Stimulated activated CD4-positive, alpha-beta T cell treated with anti-CD3 and anti-CD28 coated beads, Interleukin-12 subunit alpha, Interleukin-12 subunit beta, amount 100 ng/mL, for 24 hours (primary cell): ENCODE results near the gene GUCA1A.

ENCODE experiments used
- DNase-seq, 2 experiments: peaks; one replicate each; pipeline ENCODE4 v3.0.0-alpha.2; 2020; ENCODE audit warnings: low read depth in 2 of 2

Gene GUCA1A

DNA sequence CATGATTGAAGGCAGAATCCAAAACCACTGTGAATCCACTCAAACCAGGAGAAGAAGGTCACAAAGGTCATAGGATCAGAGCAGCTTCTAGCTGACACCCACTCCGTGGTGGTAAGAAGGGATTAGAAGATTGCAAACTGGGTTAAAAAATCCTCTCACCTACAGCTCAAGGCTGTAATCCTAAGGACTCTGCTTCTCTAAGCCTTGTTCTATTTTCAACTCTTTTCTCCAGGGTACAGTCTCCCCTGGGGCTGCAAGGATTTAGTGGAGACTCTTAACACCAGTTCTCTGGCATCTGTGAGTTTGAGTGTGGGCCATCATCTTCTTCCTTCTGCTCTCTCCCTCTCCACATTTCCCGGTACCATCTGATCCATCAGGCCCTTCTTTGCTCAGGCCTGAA lies at the start of gene GUCA1A:
Gene GUCA1A (plus strand): TSS at position 264 of the 400 bp plus-strand sequence. CDS start 250 bp downstream, outside the sequence.
- DNase-seq, result no peak

DNA sequence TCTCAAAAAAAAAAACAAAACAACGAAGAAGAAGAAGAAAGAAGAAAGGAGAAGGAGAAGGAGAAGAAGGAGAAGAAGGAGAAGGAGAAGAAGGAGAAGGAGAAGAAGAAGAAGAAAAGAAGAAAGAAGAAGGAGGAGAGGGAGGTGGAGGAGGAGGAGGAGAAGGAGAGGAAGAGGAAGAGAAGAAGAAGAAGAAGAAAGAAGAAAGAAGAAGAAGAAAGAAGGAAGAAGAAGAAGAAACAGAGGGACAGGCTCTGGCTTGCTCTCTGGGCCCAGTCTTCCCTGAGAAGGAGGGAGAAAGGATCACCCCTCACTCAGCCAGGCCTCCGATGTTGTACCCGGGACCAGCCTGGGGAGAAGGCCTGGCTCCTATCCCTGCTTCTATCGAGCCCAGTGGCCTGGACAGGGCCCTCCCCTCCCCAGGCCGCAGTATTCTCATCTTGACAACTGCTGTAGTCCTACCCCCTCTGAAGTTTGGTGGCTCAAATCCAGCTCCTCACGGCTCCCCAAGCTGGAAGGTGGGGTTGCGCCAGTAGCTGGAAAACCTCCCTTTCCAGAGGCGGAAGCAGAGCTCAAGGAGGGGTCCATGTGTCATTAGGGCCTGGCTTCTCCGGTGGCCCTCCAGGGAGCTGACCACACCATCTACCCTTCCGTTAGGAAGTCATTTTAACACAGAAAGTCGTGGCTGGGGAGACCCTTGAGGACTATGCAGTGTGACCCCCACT lies 49.6 kb upstream of the GUCA1A start:
- DNase-seq, result no peak

- no peak for DNase-seq
These were observed 48.8 kb upstream of the GUCA1A start for GRCh38 chr6:42124223-42124836.

GRCh38 chr6:42125231-42125630 lies 47.9 kb upstream of the GUCA1A start:
- no peak for DNase-seq

GRCh38 chr6:42125663-42126062 lies 47.5 kb upstream of the GUCA1A start:
- no peak for DNase-seq

DNA sequence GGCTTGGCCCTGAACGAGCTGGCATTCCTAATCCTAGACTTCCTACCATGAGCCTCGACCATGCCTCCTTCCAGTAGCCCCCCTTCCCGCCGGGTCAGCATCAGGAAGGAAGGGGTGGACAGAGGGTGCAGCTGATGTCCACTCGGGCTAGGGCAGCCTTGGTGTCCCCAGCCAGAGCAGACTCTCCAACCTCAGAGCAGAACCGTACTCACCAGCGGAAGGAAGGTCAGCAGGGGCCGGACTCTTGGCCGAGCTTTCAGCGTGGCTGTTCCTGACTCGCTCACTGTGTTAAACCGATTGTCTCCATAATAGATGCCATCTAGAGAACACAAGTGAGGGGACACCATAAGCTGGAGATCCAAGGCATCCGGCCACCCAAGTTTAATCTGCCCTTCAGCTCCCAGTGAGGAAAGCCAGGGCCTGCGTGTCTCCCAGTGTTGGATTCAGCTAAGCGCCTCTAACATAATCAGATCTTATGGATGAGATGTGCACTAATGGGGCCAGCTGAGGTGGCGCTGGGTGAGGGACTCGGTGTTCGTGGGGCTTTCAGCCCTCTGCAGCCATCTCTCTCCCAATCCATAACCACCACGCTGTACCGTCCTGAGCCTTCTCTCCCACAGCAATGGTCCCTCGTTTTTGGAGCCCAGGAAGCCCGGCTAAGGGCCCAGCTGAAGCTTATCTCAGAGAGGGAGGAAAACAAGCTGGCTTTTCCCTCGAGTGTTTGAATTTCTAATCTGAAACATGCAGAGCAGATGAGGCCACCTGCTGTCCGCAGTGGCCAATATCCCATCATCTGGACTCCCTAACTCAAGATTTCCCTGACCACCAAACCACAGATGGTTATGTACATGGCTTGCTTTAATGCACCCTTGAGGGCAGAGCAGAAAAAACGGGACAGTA lies 44.5 kb upstream of the GUCA1A start:
- DNase-seq, result no peak

GRCh38 chr6:42129360-42129676 lies 43.8 kb upstream of the GUCA1A start:
- DNase-seq, result no peak

GRCh38 chr6:42131531-42131930 lies 41.6 kb upstream of the GUCA1A start:
- no peak for DNase-seq

- DNase-seq, result no peak
These were observed 39.2 kb upstream of the GUCA1A start for GRCh38 chr6:42133926-42134325.

- DNase-seq, result no peak
These were observed 38.0 kb upstream of the GUCA1A start for GRCh38 chr6:42135161-42135560.

DNA sequence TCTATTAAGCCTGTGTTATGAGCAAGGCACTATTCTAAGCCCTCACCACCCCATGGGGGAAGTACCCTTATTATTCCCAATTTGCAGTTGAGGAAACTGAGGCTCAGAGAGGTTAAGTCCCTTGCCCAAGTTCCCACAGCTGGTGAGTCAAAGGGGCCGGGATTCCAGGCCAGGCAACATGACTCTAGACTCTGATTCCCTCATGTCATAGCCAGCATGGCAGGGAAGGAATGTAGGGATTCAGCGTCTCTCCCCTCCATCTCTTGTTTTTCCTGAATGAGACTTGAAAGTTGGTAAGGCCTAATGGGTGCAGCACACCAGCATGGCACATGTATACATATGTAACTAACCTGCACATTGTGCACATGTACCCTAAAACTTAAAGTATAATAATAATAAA lies 37.4 kb upstream of the GUCA1A start:
- no peak for DNase-seq

GRCh38 chr6:42136508-42137193 lies 36.5 kb upstream of the GUCA1A start:
- DNase-seq, result peak in 1 of 2 experiments; percentile 16

DNA sequence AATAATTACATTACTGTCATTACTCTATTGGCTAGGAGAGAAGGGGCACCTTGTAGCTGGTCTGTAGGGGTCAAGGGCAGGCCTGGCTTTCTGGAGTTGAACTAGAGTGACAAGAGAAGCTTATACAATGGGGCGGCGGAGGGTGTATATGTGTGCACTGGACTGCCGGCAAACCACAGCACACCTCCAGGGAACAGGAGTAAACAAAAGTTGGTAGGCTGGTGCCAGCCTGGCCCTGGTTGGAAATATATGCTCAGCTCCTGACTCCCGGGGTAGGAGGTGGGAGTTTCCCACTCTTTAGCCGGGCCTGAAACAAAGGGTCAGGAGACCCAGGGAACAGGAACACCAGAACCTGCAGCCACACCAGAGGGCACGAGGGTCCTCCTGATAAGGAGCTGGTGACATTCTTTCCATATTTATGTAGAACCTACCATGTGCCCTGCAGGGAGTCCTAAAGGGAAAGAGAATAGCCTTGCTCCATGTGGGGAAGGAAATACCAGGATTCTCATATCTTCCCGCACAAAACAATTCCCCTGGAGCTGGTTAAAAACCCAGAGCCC lies 35.9 kb upstream of the GUCA1A start:
- DNase-seq, result no peak

DNA sequence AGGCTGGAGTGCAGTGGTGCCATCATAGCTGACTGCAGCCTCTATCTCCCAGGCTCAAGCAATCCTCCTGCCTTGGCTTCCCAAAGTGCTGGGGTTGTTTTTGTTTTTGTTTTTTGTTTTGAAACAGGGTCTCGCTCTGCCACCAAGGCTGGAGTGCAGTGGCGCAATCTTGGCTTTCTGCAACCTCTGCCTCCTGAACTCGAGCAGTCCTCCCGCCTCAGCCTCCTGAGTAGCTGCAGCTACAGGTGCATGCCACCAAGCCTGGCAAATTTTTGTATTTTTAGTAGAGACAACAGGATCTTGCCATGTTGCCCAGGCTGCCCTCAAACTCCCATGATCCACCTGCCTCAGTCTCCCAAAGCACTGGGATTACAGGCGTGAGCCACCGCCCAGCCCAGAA lies 35.0 kb upstream of the GUCA1A start:
- no peak for DNase-seq

GRCh38 chr6:42138630-42139619 lies 34.2 kb upstream of the GUCA1A start:
- no peak for DNase-seq

DNA sequence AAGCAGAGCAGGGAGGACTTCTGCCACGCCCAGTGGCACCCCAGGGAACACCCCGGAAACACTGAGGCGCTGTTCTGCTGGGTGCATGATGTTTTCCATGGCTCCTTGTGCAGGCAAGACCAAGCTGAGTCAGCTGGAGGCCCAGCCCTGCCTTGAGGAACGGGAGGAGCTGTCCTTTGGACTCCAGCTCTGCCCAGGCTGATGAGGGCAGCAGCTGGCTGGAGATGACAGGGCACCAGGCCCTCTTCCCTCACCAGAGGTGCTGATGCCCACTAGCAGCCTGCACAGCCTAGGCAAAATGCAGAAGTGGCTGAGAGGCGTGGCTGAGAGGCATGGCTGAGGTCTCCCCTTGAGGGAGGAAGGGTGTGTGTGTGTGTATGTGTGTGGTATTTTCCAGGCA lies 33.1 kb upstream of the GUCA1A start:
- DNase-seq, result no peak

GRCh38 chr6:42140756-42141602 lies 32.2 kb upstream of the GUCA1A start:
- DNase-seq, result no peak

DNA sequence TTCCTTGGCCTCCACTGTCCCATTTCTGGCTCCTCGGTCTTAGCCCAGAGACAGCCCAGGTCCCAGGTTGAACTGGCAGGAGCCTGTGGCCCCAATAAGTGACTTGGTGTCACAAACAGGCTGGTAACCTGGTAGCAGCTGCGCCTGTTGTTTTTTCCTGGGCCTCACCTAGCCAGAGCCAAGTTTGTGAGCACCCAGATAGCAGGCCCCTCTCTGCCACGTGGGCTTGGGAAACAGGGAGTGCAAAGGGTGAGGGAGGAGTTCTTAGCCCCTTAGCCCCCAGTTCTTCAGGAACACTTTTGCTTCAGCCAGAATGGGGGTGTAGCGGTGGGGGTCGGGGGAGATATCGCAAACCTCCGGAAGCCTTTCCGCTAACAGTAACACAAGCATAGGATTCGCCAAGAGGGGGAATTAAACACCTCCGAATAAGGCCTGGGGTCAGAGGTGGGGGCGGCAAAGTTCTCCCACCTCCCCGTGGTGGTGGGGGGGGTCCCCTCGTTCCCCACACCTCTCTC lies 31.5 kb upstream of the GUCA1A start:
- DNase-seq, result no peak

DNA sequence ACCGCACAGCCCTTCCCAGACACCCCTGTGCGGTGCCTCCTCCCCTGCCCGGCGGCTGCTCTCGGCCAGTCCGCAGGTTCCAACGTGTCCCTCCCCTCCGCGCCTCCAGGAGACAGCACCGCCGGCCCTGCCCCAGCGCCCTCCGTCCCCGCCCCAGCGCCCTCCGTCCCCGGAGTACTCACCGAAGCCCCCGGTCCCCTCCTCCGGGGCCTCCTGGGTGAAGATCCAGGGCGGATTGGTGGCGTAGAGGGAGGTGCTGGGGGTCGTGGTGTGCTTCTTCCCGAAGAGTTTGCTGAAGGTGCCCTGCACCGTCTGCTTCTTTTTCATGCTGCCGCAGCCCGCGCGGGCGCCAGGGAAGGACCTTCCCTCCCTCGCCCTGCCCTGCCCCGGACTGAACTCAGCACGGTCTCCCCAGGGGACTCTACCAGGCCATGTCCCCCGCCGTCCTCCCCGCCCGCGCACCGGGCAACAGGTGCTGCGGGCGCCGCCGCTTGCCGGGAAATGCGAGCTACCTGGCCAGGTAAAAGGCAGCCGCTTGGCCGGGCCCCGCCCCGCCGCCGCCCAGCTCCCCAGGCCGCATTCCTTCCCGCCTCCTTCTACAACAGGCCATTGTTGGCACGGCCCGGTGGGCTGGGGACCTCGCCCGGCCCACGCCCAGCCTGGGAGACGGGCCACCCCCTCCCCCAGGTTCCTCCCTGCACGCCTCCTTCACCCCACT lies 30.9 kb upstream of the GUCA1A start, which contains the start of gene C6orf132:
Gene C6orf132 (minus strand): TSS at position 503 of the 718 bp plus-strand sequence. CDS start 176 bp downstream, at position 327.
- no peak for DNase-seq
